ENCODE results near the gene AJM1.
A peak's percentile ranks its signal among the peaks of the same experiment; 100 is the strongest.
"Not testable (repeated sequence)": the region's sequence is repeated elsewhere in the genome, so short reads cannot be mapped to it uniquely, and the experiment has no call there.

Gene AJM1

GRCh38 chr9:136831720-136832104 is 10.6 kb upstream of the AJM1 start:
- no peak for DNase-seq

GRCh38 chr9:136832581-136832980 is 9.7 kb upstream of the AJM1 start:
- DNase-seq: no peak

GRCh38 chr9:136833381-136834048 is 8.8 kb upstream of the AJM1 start:
- DNase-seq: not testable (repeated sequence)

- DNase-seq: no peak
Measured at GRCh38 chr9:136835162-136835931, 6.9 kb upstream of the AJM1 start.

- no peak for DNase-seq
Measured at GRCh38 chr9:136835932-136836904, 6.1 kb upstream of the AJM1 start.

- no peak for DNase-seq
Measured at GRCh38 chr9:136837146-136837855, 5.0 kb upstream of the AJM1 start.

GRCh38 chr9:136837856-136838277 is 4.4 kb upstream of the AJM1 start:
- DNase-seq: not testable (repeated sequence)

- no peak for DNase-seq
Measured at GRCh38 chr9:136838314-136839228, 3.7 kb upstream of the AJM1 start.

- DNase-seq: no peak
Measured at GRCh38 chr9:136839229-136840139, 2.8 kb upstream of the AJM1 start.

- DNase-seq: no peak
Measured at GRCh38 chr9:136840140-136840876, 2.0 kb upstream of the AJM1 start.

GRCh38 chr9:136840877-136841645 is 1.2 kb upstream of the AJM1 start:
- DNase-seq: peak; percentile 82

- peak; percentile 23 for DNase-seq
Measured at GRCh38 chr9:136841646-136842379, 465 bp upstream of the AJM1 start.

GRCh38 chr9:136843159-136843800 is 1.0 kb downstream of the AJM1 start:
- not testable (repeated sequence) for DNase-seq

- DNase-seq: not testable (repeated sequence)
Measured at GRCh38 chr9:136843801-136844740, 1.8 kb downstream of the AJM1 start.

- no peak for DNase-seq
Measured at GRCh38 chr9:136844761-136845464, 2.6 kb downstream of the AJM1 start.

Measured in NCI-H1092 treated with DMSO at 0.1 percent for 48 hours (cell line).